OCI-LY3 (cell line): Measurements from ENCODE around the gene NAV1.

Source experiments
- EZH2phosphoT487 ChIP-seq: fragments of 200-600 bp; shearing (Covaris generic); IDR thresholded peaks from 2 replicates; pipeline ENCODE4 v1.6.1; 2018; ENCODE audit warnings: antibody characterized with exemption, mixed run types, low read depth
- TF ChIP-seq, protein P1 (sequence below): fragments of 200-600, 300-600 bp; sonication (generic); IDR thresholded peaks from 2 replicates; pipeline ENCODE4 v1.5.1; 2014; ENCODE audit warnings: antibody characterized with exemption, low read length, low read depth

DNA sequence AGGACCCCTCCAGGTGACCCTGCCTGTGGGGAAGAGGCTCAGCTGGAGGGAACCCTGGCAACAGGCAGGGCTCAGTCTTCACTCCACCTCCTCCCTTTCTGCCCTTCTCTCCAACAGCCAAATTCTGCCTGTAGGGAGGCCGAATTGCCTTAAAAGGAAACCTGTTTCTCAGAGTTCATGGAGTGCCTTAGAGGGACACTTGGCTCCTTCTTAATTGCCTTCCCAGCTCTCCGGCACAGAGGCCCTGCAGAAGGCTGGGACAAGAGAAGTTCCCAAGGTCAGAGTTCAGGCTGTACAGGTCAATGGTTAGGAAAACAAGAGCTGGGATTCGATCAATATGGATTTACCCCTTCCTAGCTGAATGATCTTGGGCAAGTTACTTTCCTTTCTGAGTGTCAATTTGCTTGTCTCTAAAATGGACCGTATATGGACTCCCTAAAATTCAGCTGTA lies 38.2 kb upstream of the NAV1 start:
- TF ChIP-seq, protein P1, sequence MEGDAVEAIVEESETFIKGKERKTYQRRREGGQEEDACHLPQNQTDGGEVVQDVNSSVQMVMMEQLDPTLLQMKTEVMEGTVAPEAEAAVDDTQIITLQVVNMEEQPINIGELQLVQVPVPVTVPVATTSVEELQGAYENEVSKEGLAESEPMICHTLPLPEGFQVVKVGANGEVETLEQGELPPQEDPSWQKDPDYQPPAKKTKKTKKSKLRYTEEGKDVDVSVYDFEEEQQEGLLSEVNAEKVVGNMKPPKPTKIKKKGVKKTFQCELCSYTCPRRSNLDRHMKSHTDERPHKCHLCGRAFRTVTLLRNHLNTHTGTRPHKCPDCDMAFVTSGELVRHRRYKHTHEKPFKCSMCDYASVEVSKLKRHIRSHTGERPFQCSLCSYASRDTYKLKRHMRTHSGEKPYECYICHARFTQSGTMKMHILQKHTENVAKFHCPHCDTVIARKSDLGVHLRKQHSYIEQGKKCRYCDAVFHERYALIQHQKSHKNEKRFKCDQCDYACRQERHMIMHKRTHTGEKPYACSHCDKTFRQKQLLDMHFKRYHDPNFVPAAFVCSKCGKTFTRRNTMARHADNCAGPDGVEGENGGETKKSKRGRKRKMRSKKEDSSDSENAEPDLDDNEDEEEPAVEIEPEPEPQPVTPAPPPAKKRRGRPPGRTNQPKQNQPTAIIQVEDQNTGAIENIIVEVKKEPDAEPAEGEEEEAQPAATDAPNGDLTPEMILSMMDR = no peak
- no peak for TF ChIP-seq EZH2phosphoT487
